ENCODE results near the gene FTSJ1.

Gene FTSJ1

DNA sequence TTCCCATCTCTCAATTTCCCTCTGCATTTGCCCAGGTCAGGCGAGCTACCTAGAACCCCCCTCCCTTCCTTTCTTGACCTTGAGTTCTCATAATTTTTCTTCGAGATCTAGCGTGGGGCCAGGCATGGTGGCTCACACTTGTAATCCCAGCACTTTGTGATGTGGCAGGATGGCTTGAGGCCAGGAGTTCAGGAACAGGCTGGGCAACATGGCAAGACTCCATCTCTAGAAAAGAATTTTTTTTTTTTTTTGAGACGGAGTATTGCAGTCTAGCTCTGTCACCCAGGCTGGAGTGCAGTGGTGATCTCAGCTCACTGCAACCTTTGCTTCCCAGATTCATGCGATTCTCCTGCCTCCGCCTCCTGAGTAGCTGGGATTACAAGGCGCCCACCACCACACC, 28.3 kb downstream of the FTSJ1 start:
- no peaks in the 10 kb centered on the region for H3K27me3 ChIP-seq (replicated peaks; ENCODE audit: insufficient read depth, low read length)
- no peaks in the 10 kb centered on the region for H4K20me1 ChIP-seq (ENCODE audit: insufficient read depth, low read length)
- TF ChIP-seq EZH2phosphoT487 (IDR thresholded peaks at IDR 0.05; ENCODE audit: low read length), result no peak
- TF ChIP-seq EZH2 (optimal IDR thresholded peaks at IDR 0.05; ENCODE audit: low read depth, low read length), result no peak
- TF ChIP-seq, protein P1, sequence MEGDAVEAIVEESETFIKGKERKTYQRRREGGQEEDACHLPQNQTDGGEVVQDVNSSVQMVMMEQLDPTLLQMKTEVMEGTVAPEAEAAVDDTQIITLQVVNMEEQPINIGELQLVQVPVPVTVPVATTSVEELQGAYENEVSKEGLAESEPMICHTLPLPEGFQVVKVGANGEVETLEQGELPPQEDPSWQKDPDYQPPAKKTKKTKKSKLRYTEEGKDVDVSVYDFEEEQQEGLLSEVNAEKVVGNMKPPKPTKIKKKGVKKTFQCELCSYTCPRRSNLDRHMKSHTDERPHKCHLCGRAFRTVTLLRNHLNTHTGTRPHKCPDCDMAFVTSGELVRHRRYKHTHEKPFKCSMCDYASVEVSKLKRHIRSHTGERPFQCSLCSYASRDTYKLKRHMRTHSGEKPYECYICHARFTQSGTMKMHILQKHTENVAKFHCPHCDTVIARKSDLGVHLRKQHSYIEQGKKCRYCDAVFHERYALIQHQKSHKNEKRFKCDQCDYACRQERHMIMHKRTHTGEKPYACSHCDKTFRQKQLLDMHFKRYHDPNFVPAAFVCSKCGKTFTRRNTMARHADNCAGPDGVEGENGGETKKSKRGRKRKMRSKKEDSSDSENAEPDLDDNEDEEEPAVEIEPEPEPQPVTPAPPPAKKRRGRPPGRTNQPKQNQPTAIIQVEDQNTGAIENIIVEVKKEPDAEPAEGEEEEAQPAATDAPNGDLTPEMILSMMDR (IDR thresholded peaks at IDR 0.05; ENCODE audit: low read length), result no peak
- no peaks in the 10 kb centered on the region for H3K9me3 ChIP-seq (replicated peaks; ENCODE audit: insufficient read depth, low read length)
- no peak for DNase-seq
- no peaks in the 10 kb centered on the region for H3K4me1 ChIP-seq (ENCODE audit: low read length)
- no peaks in the 10 kb centered on the region for H3F3A ChIP-seq (ENCODE audit: insufficient read depth, low read length)
- H3K4me3 ChIP-seq (ENCODE audit: low read length), result no peak overlapping the region
- H3K9ac ChIP-seq (ENCODE audit: low read length), result no peak overlapping the region
- H3K27ac ChIP-seq (ENCODE audit: low read length), result no peak overlapping the region
- H3K36me3 ChIP-seq (replicated peaks; ENCODE audit: insufficient read depth, low read length), result no peaks in the 10 kb centered on the region
- H2AFZ ChIP-seq (ENCODE audit: low read length), result no peak overlapping the region
- H3K4me2 ChIP-seq (ENCODE audit: low read depth, low read length), result no peak overlapping the region
- H3K9me2 ChIP-seq (replicated peaks; ENCODE audit: insufficient read depth, low read length), result no peaks in the 10 kb centered on the region
- H3K79me2 ChIP-seq (ENCODE audit: low read length), result no peaks in the 10 kb centered on the region

DNA sequence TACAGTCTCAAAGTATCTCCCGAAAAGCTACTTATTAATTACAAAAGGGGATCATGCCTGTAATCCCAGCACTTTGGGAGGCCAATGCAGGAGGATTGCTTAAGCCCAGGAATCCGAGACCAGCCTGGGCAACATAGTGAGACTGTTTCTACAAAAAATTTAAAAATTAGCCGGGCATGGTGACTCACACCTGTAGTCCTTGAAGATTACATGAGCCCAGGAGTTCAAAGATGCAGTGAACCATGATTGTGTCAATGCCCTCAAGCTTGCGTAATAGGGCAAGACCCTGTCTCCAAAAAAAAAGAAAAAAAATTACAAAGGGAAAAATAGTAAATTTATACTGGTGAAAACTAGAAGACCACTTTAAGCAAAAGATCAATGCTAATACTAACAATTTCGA, 29.5 kb downstream of the FTSJ1 start:
- no peaks in the 10 kb centered on the region for H3F3A ChIP-seq (ENCODE audit: insufficient read depth, low read length)
- no peak for DNase-seq
- H3K9ac ChIP-seq (ENCODE audit: low read length), result no peak overlapping the region
- H3K9me2 ChIP-seq (replicated peaks; ENCODE audit: insufficient read depth, low read length), result no peaks in the 10 kb centered on the region
- H4K20me1 ChIP-seq (ENCODE audit: insufficient read depth, low read length), result no peaks in the 10 kb centered on the region
- no peaks in the 10 kb centered on the region for H3K27me3 ChIP-seq (replicated peaks; ENCODE audit: insufficient read depth, low read length)
- no peak overlapping the region for H3K4me3 ChIP-seq (ENCODE audit: low read length)
- no peaks in the 10 kb centered on the region for H3K9me3 ChIP-seq (replicated peaks; ENCODE audit: insufficient read depth, low read length)
- no peak overlapping the region for H2AFZ ChIP-seq (ENCODE audit: low read length)
- H3K4me1 ChIP-seq (ENCODE audit: low read length), result no peaks in the 10 kb centered on the region
- H3K4me2 ChIP-seq (ENCODE audit: low read depth, low read length), result no peak overlapping the region
- TF ChIP-seq EZH2phosphoT487 (IDR thresholded peaks at IDR 0.05; ENCODE audit: low read length) (no peak), EZH2 (optimal IDR thresholded peaks at IDR 0.05; ENCODE audit: low read depth, low read length) (no peak)
- TF ChIP-seq, protein P1 (IDR thresholded peaks at IDR 0.05; ENCODE audit: low read length), result no peak
- H3K27ac ChIP-seq (ENCODE audit: low read length), result no peak overlapping the region
- H3K79me2 ChIP-seq (ENCODE audit: low read length), result no peaks in the 10 kb centered on the region
- no peaks in the 10 kb centered on the region for H3K36me3 ChIP-seq (replicated peaks; ENCODE audit: insufficient read depth, low read length)

DNA sequence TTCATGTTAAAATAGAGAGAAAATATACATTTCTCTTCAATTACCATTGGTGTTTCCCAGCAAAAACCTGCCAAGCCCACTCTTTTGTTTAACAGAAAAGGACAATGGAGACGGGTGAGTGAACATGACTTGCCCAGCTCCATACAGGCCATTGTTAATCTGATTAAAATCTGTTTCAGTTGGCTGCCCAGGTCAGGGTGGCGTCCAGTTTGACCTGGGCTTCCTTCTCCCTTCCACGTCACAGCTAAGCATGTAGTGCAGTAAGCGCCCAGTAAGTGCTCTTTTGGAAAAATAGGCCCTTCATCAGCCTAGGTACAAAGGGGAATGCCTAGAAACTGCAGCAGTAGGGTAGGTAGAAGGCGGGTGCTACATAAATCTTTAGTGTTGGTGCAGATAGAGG, 31.2 kb downstream of the FTSJ1 start:
- no peaks in the 10 kb centered on the region for H3K4me1 ChIP-seq (ENCODE audit: low read length)
- H3K36me3 ChIP-seq (replicated peaks; ENCODE audit: insufficient read depth, low read length), result no peaks in the 10 kb centered on the region
- H3K9ac ChIP-seq (ENCODE audit: low read length), result no peak overlapping the region
- no peak overlapping the region for H3K27ac ChIP-seq (ENCODE audit: low read length)
- no peaks in the 10 kb centered on the region for H3K9me2 ChIP-seq (replicated peaks; ENCODE audit: insufficient read depth, low read length)
- no peak for DNase-seq
- H4K20me1 ChIP-seq (ENCODE audit: insufficient read depth, low read length), result no peaks in the 10 kb centered on the region
- no peaks in the 10 kb centered on the region for H3K79me2 ChIP-seq (ENCODE audit: low read length)
- H3F3A ChIP-seq (ENCODE audit: insufficient read depth, low read length), result no peaks in the 10 kb centered on the region
- H3K9me3 ChIP-seq (replicated peaks; ENCODE audit: insufficient read depth, low read length), result no peaks in the 10 kb centered on the region
- no peaks in the 10 kb centered on the region for H3K27me3 ChIP-seq (replicated peaks; ENCODE audit: insufficient read depth, low read length)
- no peak overlapping the region for H3K4me3 ChIP-seq (ENCODE audit: low read length)
- TF ChIP-seq, protein P1 (IDR thresholded peaks at IDR 0.05; ENCODE audit: low read length), result no peak
- no peak for TF ChIP-seq EZH2phosphoT487 (IDR thresholded peaks at IDR 0.05; ENCODE audit: low read length)
- TF ChIP-seq EZH2 (optimal IDR thresholded peaks at IDR 0.05; ENCODE audit: low read depth, low read length), result no peak
- H2AFZ ChIP-seq (ENCODE audit: low read length), result no peak overlapping the region
- no peak overlapping the region for H3K4me2 ChIP-seq (ENCODE audit: low read depth, low read length)

Measured in MM.1S (cell line).